ENCODE results near the gene HESX1.

Gene HESX1

DNA sequence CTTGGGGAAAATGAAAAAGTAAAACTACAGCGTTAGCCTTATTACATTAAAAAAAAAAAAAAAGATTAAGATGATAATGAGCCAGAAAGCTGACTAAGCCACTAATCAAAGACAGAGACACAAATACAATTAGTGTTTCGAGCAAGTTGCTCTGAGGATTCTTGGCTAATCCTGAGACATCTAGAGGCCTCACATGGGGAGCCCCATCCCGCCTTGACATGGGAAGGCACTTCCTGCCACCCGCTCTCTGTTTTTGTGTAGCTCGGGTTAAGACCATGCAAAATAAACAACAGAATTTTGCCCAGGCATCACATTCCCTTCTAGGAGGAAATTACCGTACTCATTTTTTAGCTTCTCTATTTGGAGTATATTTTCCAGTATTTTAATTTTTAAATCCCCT, 15.3 kb downstream of the HESX1 start:
- no peak for TF ChIP-seq EZH2 (IDR thresholded peaks at IDR 0.05; ENCODE audit: borderline replicate concordance, low read depth, low read length, severe bottlenecking)
- TF ChIP-seq, protein P1, sequence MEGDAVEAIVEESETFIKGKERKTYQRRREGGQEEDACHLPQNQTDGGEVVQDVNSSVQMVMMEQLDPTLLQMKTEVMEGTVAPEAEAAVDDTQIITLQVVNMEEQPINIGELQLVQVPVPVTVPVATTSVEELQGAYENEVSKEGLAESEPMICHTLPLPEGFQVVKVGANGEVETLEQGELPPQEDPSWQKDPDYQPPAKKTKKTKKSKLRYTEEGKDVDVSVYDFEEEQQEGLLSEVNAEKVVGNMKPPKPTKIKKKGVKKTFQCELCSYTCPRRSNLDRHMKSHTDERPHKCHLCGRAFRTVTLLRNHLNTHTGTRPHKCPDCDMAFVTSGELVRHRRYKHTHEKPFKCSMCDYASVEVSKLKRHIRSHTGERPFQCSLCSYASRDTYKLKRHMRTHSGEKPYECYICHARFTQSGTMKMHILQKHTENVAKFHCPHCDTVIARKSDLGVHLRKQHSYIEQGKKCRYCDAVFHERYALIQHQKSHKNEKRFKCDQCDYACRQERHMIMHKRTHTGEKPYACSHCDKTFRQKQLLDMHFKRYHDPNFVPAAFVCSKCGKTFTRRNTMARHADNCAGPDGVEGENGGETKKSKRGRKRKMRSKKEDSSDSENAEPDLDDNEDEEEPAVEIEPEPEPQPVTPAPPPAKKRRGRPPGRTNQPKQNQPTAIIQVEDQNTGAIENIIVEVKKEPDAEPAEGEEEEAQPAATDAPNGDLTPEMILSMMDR (IDR thresholded peaks at IDR 0.05; ENCODE audit: borderline replicate concordance, extremely low read depth, low read length, poor library complexity, severe bottlenecking): no peak
- H3K79me2 ChIP-seq (ENCODE audit: insufficient read depth, low read length): no peaks in the 10 kb centered on the region
- H3K9ac ChIP-seq (ENCODE audit: low read depth, low read length): no peak overlapping the region
- no peak overlapping the region for H3K4me3 ChIP-seq (ENCODE audit: low read depth in 1 of 2, low read length in 2 of 2)
- H3K27ac ChIP-seq (ENCODE audit: low read length): no peak overlapping the region
- H3K9me3 ChIP-seq (ENCODE audit: insufficient read depth, low read length, severe bottlenecking): no peaks in the 10 kb centered on the region
- no peak overlapping the region for H2AFZ ChIP-seq (ENCODE audit: low read depth, low read length)
- no peak for DNase-seq
- ATAC-seq (ENCODE audit: insufficient read depth, low read depth): no peak
- H3K4me2 ChIP-seq (ENCODE audit: insufficient read depth, low read length): no peak overlapping the region
- H3K36me3 ChIP-seq (ENCODE audit: insufficient read depth, low read length): no peaks in the 10 kb centered on the region
- H3K27me3 ChIP-seq (ENCODE audit: insufficient read depth, low read length, poor library complexity): peaks cover 10% of the 10 kb centered on the region
- no peaks in the 10 kb centered on the region for H3K4me1 ChIP-seq (ENCODE audit: insufficient read depth, low read length)
- no peaks in the 10 kb centered on the region for H4K20me1 ChIP-seq (ENCODE audit: insufficient read depth, low read length)

DNA sequence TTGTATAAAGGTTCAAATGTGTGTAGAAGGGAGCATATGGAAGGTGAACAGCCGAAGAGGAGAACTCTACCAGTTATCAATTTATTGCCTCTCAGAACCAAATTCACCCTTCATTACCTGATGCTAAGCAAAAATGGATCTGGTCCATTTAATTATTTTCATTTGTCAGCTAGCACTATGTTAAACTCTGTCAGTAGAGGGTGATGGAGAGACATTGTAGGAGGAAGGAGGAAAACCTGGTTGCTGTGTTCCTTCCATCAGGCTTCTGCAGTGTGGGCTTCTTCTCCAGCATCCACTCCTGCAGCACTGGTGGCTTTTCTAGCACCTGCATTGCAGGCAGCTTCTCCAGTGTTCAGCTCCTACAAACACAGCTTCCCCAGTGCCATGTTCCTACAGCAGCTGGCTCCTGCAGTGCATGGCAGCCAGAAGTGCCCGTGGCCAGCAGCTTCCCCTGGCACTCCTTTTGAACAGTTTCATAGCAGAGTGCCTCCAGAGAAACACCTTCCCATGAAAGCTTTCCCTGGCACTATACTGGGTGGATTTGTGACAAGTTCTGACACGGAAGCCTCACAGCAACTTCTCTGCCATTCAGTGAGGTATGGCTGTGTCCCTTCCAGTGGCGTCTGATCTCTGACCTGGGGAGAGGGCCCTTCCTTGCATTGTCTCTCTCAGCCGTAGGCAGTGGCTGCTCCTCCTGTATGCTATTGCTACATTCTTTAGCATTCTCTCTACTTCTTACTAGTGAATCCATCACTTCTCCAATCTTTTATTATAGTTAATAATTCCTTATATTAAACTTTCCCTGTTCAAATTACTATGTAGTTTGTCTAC, 20.0 kb downstream of the HESX1 start:
- no peak for DNase-seq
- Histone ChIP-seq H3K4me1 (ENCODE audit: insufficient read depth, low read length) (no peaks in the 10 kb centered on the region), H4K20me1 (ENCODE audit: insufficient read depth, low read length) (no peaks in the 10 kb centered on the region), H3K4me2 (ENCODE audit: insufficient read depth, low read length) (no peak overlapping the region), H3K79me2 (ENCODE audit: insufficient read depth, low read length) (no peaks in the 10 kb centered on the region), H2AFZ (ENCODE audit: low read depth, low read length) (no peak overlapping the region), H3K4me3 (ENCODE audit: low read depth in 1 of 2, low read length in 2 of 2) (no peak overlapping the region), H3K27ac (ENCODE audit: low read length) (no peak overlapping the region), H3K9me3 (ENCODE audit: insufficient read depth, low read length, severe bottlenecking) (no peaks in the 10 kb centered on the region), H3K27me3 (ENCODE audit: insufficient read depth, low read length, poor library complexity) (peaks cover 9% of the 10 kb centered on the region), H3K9ac (ENCODE audit: low read depth, low read length) (no peak overlapping the region), H3K36me3 (ENCODE audit: insufficient read depth, low read length) (no peaks in the 10 kb centered on the region)
- TF ChIP-seq EZH2 (IDR thresholded peaks at IDR 0.05; ENCODE audit: borderline replicate concordance, low read depth, low read length, severe bottlenecking): no peak
- TF ChIP-seq, protein P1 (IDR thresholded peaks at IDR 0.05; ENCODE audit: borderline replicate concordance, extremely low read depth, low read length, poor library complexity, severe bottlenecking): peak; percentile 45
- peak; percentile 39; the same call in 1 of the 3 replicates for ATAC-seq (ENCODE audit: insufficient read depth, low read depth)

DNA sequence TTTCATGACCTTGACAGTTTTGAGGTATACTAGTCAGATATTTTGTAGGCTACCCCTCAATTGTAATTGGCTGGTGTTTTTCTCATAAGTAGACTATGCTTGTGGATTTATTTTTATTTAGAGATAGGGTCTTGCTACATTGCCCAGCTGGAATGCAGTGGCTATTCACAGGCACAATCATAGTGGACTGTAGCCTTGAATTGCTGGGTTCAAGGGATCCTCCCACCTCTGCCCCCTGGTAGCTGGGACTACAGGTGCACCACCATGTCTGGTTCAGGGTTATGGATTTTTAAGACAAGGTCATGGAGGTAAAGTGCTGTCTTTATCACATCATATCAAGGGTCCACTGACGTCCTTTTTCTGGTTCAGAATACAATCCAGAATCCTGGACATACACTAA, 23.7 kb downstream of the HESX1 start:
- TF ChIP-seq, protein P1 (IDR thresholded peaks at IDR 0.05; ENCODE audit: borderline replicate concordance, extremely low read depth, low read length, poor library complexity, severe bottlenecking): no peak
- TF ChIP-seq EZH2 (IDR thresholded peaks at IDR 0.05; ENCODE audit: borderline replicate concordance, low read depth, low read length, severe bottlenecking): no peak
- H3K27me3 ChIP-seq (ENCODE audit: insufficient read depth, low read length, poor library complexity): peaks cover 10% of the 10 kb centered on the region
- H3K4me2 ChIP-seq (ENCODE audit: insufficient read depth, low read length): no peak overlapping the region
- H3K4me1 ChIP-seq (ENCODE audit: insufficient read depth, low read length): no peaks in the 10 kb centered on the region
- ATAC-seq (ENCODE audit: insufficient read depth, low read depth) (no peak), DNase-seq (no peak)
- H3K4me3 ChIP-seq (ENCODE audit: low read depth in 1 of 2, low read length in 2 of 2): no peak overlapping the region
- no peaks in the 10 kb centered on the region for H3K36me3 ChIP-seq (ENCODE audit: insufficient read depth, low read length)
- no peaks in the 10 kb centered on the region for H4K20me1 ChIP-seq (ENCODE audit: insufficient read depth, low read length)
- H3K9me3 ChIP-seq (ENCODE audit: insufficient read depth, low read length, severe bottlenecking): no peaks in the 10 kb centered on the region
- H3K79me2 ChIP-seq (ENCODE audit: insufficient read depth, low read length): no peaks in the 10 kb centered on the region
- no peak overlapping the region for H3K9ac ChIP-seq (ENCODE audit: low read depth, low read length)
- H3K27ac ChIP-seq (ENCODE audit: low read length): no peak overlapping the region
- H2AFZ ChIP-seq (ENCODE audit: low read depth, low read length): no peak overlapping the region
